ENCODE results near the gene FGF6. TPM values are rescaled to one million over a fixed set of nuclear protein-coding genes. Genes with fewer than 3 reads are reported as not detected.

The FGF6 gene
- polyA plus RNA-seq, 1 of the 3 experiments (the other 2 are of a cell fraction) = not detected

DNA sequence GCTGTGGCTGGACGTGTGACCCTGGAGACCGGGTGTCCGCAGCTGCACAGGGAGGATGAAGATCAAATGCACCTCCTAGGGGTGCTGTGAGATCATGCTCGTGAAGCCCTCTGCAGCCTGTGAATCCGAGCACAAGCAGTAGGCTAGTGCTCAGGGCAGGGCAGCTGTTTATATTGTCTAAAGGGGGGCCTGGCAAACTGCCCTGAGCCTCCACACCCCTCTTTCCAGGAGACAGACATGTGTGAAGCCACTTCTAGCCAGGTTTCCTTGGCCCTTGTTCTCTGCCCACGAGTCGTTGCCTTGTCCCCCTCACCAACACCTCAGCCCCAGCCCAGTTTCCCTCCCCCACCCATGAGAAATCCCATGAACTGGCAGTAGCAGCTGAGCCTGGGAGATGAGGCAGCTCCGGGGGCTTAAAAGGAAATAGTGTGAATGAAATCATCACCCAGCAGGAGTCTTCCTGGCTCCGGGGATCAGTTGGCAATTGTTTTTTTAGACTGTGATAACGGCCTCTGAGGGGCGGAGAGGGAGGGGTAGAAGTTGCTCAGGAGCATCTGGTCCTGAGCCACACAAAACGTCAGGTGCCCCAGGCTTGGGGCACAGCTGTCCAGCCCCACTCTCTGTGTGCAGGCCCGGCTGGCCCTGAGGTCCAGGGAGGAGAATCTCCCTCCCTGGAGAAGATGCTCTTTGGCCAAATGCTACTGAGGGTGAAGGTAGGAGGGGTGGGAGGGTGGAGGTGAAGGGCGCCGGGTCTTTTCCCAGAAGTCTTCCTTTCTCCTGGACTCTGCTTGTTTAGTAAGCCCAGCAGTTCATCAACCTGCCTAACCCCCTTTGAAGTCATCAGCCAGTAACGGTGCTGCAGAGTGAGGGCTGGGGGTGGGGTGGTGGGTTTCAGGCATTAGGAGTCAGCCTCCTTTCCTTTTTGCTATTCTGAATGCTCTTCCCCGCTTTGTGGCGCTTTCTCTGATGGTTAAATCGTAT lies 4.0 kb downstream of the FGF6 start:
- POLR2A ChIA-PET = interaction anchor here (0.6 kb wide), 2 partner anchors 26 to 340 kb away, joined by 3 read pairs; no protein-coding TSS in a partner anchor
- TF ChIP-seq JUND (IDR thresholded peaks at IDR 0.05) (no peak), EZH2phosphoT487 (IDR thresholded peaks at IDR 0.05; ENCODE audit: borderline replicate concordance, low read depth) (no peak), FOXJ3 (CRISPR knock-in tag; IDR thresholded peaks at IDR 0.05) (no peak), NFIC (IDR thresholded peaks at IDR 0.05; ENCODE audit: borderline replicate concordance) (no peak), TAF1 (IDR thresholded peaks at IDR 0.05; ENCODE audit: borderline replicate concordance, low read depth, low read length) (no peak), TCF12 (IDR thresholded peaks at IDR 0.05) (no peak), POLR2AphosphoS5 (IDR thresholded peaks at IDR 0.05; ENCODE audit: low read depth, low read length) (no peak), CHD2 (IDR thresholded peaks at IDR 0.05; ENCODE audit: low read length, partially characterized antibody) (no peak), GABPA (IDR thresholded peaks at IDR 0.05; ENCODE audit: low read depth) (no peak)
- TF ChIP-seq, protein P1, sequence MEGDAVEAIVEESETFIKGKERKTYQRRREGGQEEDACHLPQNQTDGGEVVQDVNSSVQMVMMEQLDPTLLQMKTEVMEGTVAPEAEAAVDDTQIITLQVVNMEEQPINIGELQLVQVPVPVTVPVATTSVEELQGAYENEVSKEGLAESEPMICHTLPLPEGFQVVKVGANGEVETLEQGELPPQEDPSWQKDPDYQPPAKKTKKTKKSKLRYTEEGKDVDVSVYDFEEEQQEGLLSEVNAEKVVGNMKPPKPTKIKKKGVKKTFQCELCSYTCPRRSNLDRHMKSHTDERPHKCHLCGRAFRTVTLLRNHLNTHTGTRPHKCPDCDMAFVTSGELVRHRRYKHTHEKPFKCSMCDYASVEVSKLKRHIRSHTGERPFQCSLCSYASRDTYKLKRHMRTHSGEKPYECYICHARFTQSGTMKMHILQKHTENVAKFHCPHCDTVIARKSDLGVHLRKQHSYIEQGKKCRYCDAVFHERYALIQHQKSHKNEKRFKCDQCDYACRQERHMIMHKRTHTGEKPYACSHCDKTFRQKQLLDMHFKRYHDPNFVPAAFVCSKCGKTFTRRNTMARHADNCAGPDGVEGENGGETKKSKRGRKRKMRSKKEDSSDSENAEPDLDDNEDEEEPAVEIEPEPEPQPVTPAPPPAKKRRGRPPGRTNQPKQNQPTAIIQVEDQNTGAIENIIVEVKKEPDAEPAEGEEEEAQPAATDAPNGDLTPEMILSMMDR (IDR thresholded peaks at IDR 0.05) = no peak
- TF ChIP-seq, protein P2, sequence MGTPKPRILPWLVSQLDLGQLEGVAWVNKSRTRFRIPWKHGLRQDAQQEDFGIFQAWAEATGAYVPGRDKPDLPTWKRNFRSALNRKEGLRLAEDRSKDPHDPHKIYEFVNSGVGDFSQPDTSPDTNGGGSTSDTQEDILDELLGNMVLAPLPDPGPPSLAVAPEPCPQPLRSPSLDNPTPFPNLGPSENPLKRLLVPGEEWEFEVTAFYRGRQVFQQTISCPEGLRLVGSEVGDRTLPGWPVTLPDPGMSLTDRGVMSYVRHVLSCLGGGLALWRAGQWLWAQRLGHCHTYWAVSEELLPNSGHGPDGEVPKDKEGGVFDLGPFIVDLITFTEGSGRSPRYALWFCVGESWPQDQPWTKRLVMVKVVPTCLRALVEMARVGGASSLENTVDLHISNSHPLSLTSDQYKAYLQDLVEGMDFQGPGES (IDR thresholded peaks at IDR 0.05; ENCODE audit: low read depth, low read length) = no peak
- TF ChIP-seq, protein P3, sequence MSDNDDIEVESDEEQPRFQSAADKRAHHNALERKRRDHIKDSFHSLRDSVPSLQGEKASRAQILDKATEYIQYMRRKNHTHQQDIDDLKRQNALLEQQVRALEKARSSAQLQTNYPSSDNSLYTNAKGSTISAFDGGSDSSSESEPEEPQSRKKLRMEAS (IDR thresholded peaks at IDR 0.05; ENCODE audit: low read depth) = no peak
- Histone ChIP-seq H3K79me2 (ENCODE audit: insufficient read depth) (no peaks in the 10 kb centered on the region), H3K4me1 (ENCODE audit: control insufficient read depth in 1 of 2, insufficient read depth in 2 of 2, low read depth in 1 of 2, low read length in 1 of 2) (peaks cover 0 to 15% of the 10 kb centered on the region in 2 experiments; a peak in 1 of 4 replicates), H3K27me3 (ENCODE audit: insufficient read depth) (peaks cover 12% of the 10 kb centered on the region; the same call in 1 of the 2 replicates), H3K9ac (no peak overlapping the region), H2AFZ (ENCODE audit: low read depth) (no peak overlapping the region), H3K9me2 (no peaks in the 10 kb centered on the region), H3K4me2 (no peak overlapping the region), H3F3A (replicated peaks; ENCODE audit: insufficient read depth) (no peaks in the 10 kb centered on the region), H3K4me3 (ENCODE audit: low read depth in 2 of 2, low read length in 1 of 2) (no peak overlapping the region), H3K9me3 (no peaks in the 10 kb centered on the region), H4K20me1 (ENCODE audit: insufficient read depth) (no peaks in the 10 kb centered on the region), H3K36me3 (replicated peaks in 1 of 2; ENCODE audit: control insufficient read depth in 1 of 2, insufficient read depth in 2 of 2, low read length in 1 of 2) (no peaks in the 10 kb centered on the region), H3K27ac (ENCODE audit: low read depth in 2 of 2, low read length in 1 of 2) (no peak overlapping the region)
- CTCF ChIA-PET = interaction anchor here (1.4 kb wide), 1 partner anchor 11 kb away, joined by 3 read pairs; no protein-coding TSS in a partner anchor
- 36% methylated on average over 15 of the region's 19 CpGs for WGBS (ENCODE audit: low lambda C conversion rate)
- peak; percentile 61 for DNase-seq
